HEK293 (cell line): ENCODE measurements around the gene SEC22C.

Source experiments
- CTCF ChIP-seq: fragments of 450-650 bp; formaldehyde crosslinking; IDR thresholded peaks from 2 replicates; pipeline ENCODE4 v1.5.1; 2016; ENCODE audit warnings: missing biosample characterization, missing genetic modification characterization
- KLF16 ChIP-seq: fragments of 450-650 bp; formaldehyde crosslinking; IDR thresholded peaks from 2 replicates; pipeline ENCODE4 v1.5.1; 2017; ENCODE audit warnings: missing biosample characterization, missing genetic modification characterization
- REST ChIP-seq: fragments of 450-650 bp; formaldehyde crosslinking; IDR thresholded peaks from 2 replicates; pipeline ENCODE4 v1.5.1; 2016; ENCODE audit warnings: missing biosample characterization, missing genetic modification characterization
- SP7 ChIP-seq: fragments of 450-650 bp; formaldehyde crosslinking; IDR thresholded peaks from 2 replicates; pipeline ENCODE4 v1.5.1; 2016; ENCODE audit warnings: missing biosample characterization, missing genetic modification characterization
- ZBTB7A ChIP-seq: fragments of 450-650 bp; formaldehyde crosslinking; IDR thresholded peaks from 2 replicates; pipeline ENCODE4 v1.5.1; 2016; ENCODE audit warnings: low read depth, missing biosample characterization, missing genetic modification characterization
- ZNF121 ChIP-seq: fragments of 450-650 bp; formaldehyde crosslinking; IDR thresholded peaks from 2 replicates; pipeline ENCODE4 v1.5.1; 2016; ENCODE audit warnings: missing biosample characterization, missing genetic modification characterization
- ZNF292 ChIP-seq: fragments of 450-650 bp; formaldehyde crosslinking; IDR thresholded peaks from 2 replicates; pipeline ENCODE4 v1.5.1; 2016; ENCODE audit warnings: low read depth, missing biosample characterization, missing genetic modification characterization, borderline replicate concordance
- ZNF350 ChIP-seq: fragments of 450-650 bp; formaldehyde crosslinking; IDR thresholded peaks from 2 replicates; pipeline ENCODE4 v1.5.0; 2017; ENCODE audit warnings: missing biosample characterization, mild to moderate bottlenecking, missing genetic modification characterization
- ZNF366 ChIP-seq: fragments of 450-650 bp; formaldehyde crosslinking; conservative IDR thresholded peaks from 2 replicates; pipeline ENCODE4 v1.5.1; 2016; ENCODE audit warnings: missing biosample characterization, missing genetic modification characterization
- ZNF398 ChIP-seq: fragments of 450-650 bp; formaldehyde crosslinking; IDR thresholded peaks from 2 replicates; pipeline ENCODE4 v1.5.1; 2017; ENCODE audit warnings: missing biosample characterization, missing genetic modification characterization
- ZNF544 ChIP-seq: fragments of 450-650 bp; formaldehyde crosslinking; IDR thresholded peaks from 2 replicates; pipeline ENCODE4 v1.5.0; 2017; ENCODE audit warnings: missing biosample characterization, missing genetic modification characterization
- ZNF555 ChIP-seq: fragments of 450-650 bp; formaldehyde crosslinking; conservative IDR thresholded peaks from 2 replicates; pipeline ENCODE4 v1.5.1; 2017; ENCODE audit warnings: missing biosample characterization, mild to moderate bottlenecking, missing genetic modification characterization, inconsistent platforms
- ZNF580 ChIP-seq: fragments of 450-650 bp; formaldehyde crosslinking; IDR thresholded peaks from 2 replicates; pipeline ENCODE4 v1.5.1; 2016; ENCODE audit warnings: missing biosample characterization, missing genetic modification characterization

- TF ChIP-seq ZNF398 (tag by site-specific recombination) (no peak), ZNF580 (tag by site-specific recombination) (no peak), ZNF555 (no peak), ZNF366 (tag by site-specific recombination) (no peak), CTCF (tag by site-specific recombination) (no peak), KLF16 (tag by site-specific recombination) (no peak), REST (no peak), ZNF350 (tag by site-specific recombination) (no peak), ZNF544 (tag by site-specific recombination) (no peak), SP7 (tag by site-specific recombination) (no peak), ZNF292 (tag by site-specific recombination) (no peak), ZNF121 (no peak), ZBTB7A (tag by site-specific recombination) (no peak)
These were observed 83.7 kb downstream of the SEC22C start for GRCh38 chr3:42498034-42498433.
